Neural progenitor cell (in vitro differentiated cells): ENCODE data around the gene RB1. TPM values are rescaled to one million over a fixed set of nuclear protein-coding genes. Genes with fewer than 3 reads are reported as not detected.
A peak's percentile ranks its signal among the peaks of the same experiment; 100 is the strongest.

ENCODE experiments used
- DNase-seq: peaks from one replicate; pipeline ENCODE4 v3.0.0-alpha.2; 2016; ENCODE audit warnings: low spot score
- H2AFZ ChIP-seq: fragments of 200-600 bp; sonication (generic); replicated peaks from 2 replicates; pipeline ENCODE4 v1.6.1; 2016; ENCODE audit warnings: antibody characterized with exemption
- H3F3A ChIP-seq: fragments of 200-600 bp; sonication (generic); 2 replicates; pipeline ENCODE4 v1.6.1; 2016; ENCODE audit warnings: antibody characterized with exemption, low read depth
- H3K27ac ChIP-seq: fragments of 200-600 bp; sonication (generic); 2 replicates; pipeline ENCODE4 v1.5.1; 2016; ENCODE audit warnings: mild to moderate bottlenecking
- H3K27me3 ChIP-seq: fragments of 200-600 bp; sonication (generic); 2 replicates; pipeline ENCODE4 v1.6.1; 2016; ENCODE audit warnings: mild to moderate bottlenecking, moderate library complexity
- H3K36me3 ChIP-seq: fragments of 200-600 bp; sonication (generic); 2 replicates; pipeline ENCODE4 v1.5.1; 2016
- H3K4me1 ChIP-seq: fragments of 200-600 bp; sonication (generic); 2 replicates; pipeline ENCODE4 v1.6.1; 2016; ENCODE audit warnings: mixed run types
- H3K4me2 ChIP-seq: fragments of 200-600 bp; sonication (generic); 2 replicates; pipeline ENCODE4 v1.6.1; 2016
- H3K4me3 ChIP-seq: fragments of 200-600 bp; sonication (generic); 2 replicates; pipeline ENCODE4 v1.5.1; 2016
- H3K79me2 ChIP-seq: fragments of 200-600 bp; sonication (generic); 2 replicates; pipeline ENCODE4 v1.6.1; 2016; ENCODE audit warnings: low read depth
- H3K9ac ChIP-seq: fragments of 200-600 bp; sonication (generic); 2 replicates; pipeline ENCODE4 v1.6.1; 2016
- H3K9me3 ChIP-seq: fragments of 200-600 bp; sonication (generic); 2 replicates; pipeline ENCODE4 v1.5.1; 2016; ENCODE audit warnings: low read depth
- H4K20me1 ChIP-seq: fragments of 200-600 bp; sonication (generic); 2 replicates; pipeline ENCODE4 v1.6.1; 2016; ENCODE audit warnings: low read depth
- H3K27ac Mint-ChIP-seq: 3 replicates; pipeline ENCODE4 v1.8.0; 2021; ENCODE audit warnings: mixed read lengths
- H3K27me3 Mint-ChIP-seq: 2 replicates; pipeline ENCODE4 v1.8.0; 2022; ENCODE audit warnings: low read depth, mild to moderate bottlenecking, inconsistent platforms, moderate library complexity, mixed read lengths; ENCODE audit not compliant: insufficient read depth
- H3K36me3 Mint-ChIP-seq: 3 replicates; pipeline ENCODE4 v1.8.0; 2021; ENCODE audit warnings: mixed read lengths
- H3K4me1 Mint-ChIP-seq: 3 replicates; pipeline ENCODE4 v1.8.0; 2021; ENCODE audit warnings: mixed read lengths
- H3K4me3 Mint-ChIP-seq: 3 replicates; pipeline ENCODE4 v1.8.0; 2021; ENCODE audit warnings: mild to moderate bottlenecking, moderate library complexity, mixed read lengths
- H3K9me3 Mint-ChIP-seq: 3 replicates; pipeline ENCODE4 v1.8.0; 2020; ENCODE audit warnings: mixed read lengths
- EZH2 ChIP-seq: fragments of 200-600 bp; sonication (generic); IDR thresholded peaks from 2 replicates; pipeline ENCODE4 v1.6.1; 2017; ENCODE audit warnings: antibody characterized with exemption, mild to moderate bottlenecking, moderate library complexity
- EZH2phosphoT487 ChIP-seq: fragments of 200-600 bp; sonication (generic); IDR thresholded peaks from 2 replicates; pipeline ENCODE4 v1.6.1; 2017; ENCODE audit warnings: antibody characterized with exemption
- total RNA-seq: library from RNA; depleted of rRNA; stranded (reverse); fragments of >200 nt; gene quantifications from 2 replicates; pipeline ENCODE4 v1.2.3, GENCODE V29; 2015; ENCODE audit warnings: low replicate concordance
- TF ChIP-seq, protein P1 (sequence below): fragments of 200-600 bp; sonication (generic); IDR thresholded peaks from 2 replicates; pipeline ENCODE4 v1.5.1; 2017; ENCODE audit warnings: antibody characterized with exemption, mild to moderate bottlenecking

The RB1 gene
- total RNA-seq, 1 donor from 2014 or later: 39.5 TPM

DNA sequence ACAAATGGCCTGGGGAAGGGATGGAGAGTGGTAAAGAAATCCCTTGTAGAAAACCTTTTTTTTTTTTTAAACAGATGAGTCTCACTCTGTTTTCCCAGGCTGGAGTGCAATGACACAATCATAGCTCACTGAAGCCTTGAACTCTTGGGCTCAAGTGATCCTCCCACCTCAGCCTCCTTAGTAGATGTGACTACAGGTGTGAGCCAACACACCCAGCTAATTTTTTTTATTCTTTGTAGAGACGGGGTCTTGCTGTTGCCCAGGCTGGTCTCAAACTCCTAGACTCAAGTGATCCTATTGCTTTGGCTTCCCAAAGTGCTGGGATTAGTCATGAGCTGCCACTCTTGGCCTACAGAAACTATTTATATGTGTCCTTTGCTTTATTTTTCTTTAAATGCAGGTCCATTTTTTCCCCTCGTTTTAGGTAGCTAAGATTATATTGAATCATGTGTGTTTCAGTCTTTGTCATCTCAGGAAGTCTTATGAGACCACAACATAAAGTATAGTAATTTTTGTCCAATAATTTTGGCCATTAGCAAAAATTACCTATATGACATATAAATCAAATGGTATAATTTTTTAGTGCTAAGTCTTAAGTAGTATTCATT lies 98.9 kb downstream of the RB1 start:
- H3K4me1 ChIP-seq: no peaks in the 10 kb centered on the region
- no peaks in the 10 kb centered on the region for H3K36me3 ChIP-seq
- no peak overlapping the region for H3K27ac Mint-ChIP-seq
- H3K27me3 ChIP-seq: no peaks in the 10 kb centered on the region
- H3K36me3 Mint-ChIP-seq: peaks cover 1% of the 10 kb centered on the region
- H3F3A ChIP-seq: no peaks in the 10 kb centered on the region
- TF ChIP-seq EZH2 (no peak), EZH2phosphoT487 (no peak)
- TF ChIP-seq, protein P1, sequence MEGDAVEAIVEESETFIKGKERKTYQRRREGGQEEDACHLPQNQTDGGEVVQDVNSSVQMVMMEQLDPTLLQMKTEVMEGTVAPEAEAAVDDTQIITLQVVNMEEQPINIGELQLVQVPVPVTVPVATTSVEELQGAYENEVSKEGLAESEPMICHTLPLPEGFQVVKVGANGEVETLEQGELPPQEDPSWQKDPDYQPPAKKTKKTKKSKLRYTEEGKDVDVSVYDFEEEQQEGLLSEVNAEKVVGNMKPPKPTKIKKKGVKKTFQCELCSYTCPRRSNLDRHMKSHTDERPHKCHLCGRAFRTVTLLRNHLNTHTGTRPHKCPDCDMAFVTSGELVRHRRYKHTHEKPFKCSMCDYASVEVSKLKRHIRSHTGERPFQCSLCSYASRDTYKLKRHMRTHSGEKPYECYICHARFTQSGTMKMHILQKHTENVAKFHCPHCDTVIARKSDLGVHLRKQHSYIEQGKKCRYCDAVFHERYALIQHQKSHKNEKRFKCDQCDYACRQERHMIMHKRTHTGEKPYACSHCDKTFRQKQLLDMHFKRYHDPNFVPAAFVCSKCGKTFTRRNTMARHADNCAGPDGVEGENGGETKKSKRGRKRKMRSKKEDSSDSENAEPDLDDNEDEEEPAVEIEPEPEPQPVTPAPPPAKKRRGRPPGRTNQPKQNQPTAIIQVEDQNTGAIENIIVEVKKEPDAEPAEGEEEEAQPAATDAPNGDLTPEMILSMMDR: no peak
- DNase-seq: no peak
- no peaks in the 10 kb centered on the region for H3K4me1 Mint-ChIP-seq
- no peaks in the 10 kb centered on the region for H3K27me3 Mint-ChIP-seq
- no peak overlapping the region for H3K4me3 ChIP-seq
- no peak overlapping the region for H3K9ac ChIP-seq
- H3K9me3 Mint-ChIP-seq: no peaks in the 10 kb centered on the region
- no peak overlapping the region for H2AFZ ChIP-seq
- H3K4me2 ChIP-seq: no peak overlapping the region
- no peaks in the 10 kb centered on the region for H4K20me1 ChIP-seq
- H3K79me2 ChIP-seq: no peaks in the 10 kb centered on the region
- no peaks in the 10 kb centered on the region for H3K9me3 ChIP-seq
- no peak overlapping the region for H3K27ac ChIP-seq
- H3K4me3 Mint-ChIP-seq: no peak overlapping the region

DNA sequence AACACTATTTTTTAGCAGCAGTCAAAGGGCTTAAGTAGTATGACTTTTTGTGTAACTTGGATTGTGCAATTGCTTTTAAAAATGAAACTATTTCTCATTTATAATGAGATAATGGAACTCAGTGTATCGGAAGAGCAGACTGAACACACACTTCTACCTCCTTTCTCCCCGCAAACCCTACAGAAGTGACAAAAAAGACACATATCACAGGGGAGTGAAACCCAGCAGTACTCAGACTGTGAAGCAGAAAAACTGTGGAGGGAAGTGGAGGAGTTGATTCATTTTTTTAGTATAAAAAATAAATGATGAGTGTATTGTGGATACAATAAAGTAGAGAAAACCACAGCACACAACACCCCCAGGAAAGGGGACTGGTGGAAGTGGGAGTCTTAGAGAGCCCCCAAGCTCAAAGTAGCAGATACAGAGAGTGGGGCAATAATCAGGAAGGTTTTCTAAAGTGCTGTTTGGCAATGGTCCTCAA lies 99.6 kb downstream of the RB1 start:
- Mint-ChIP-seq H3K9me3 (no peaks in the 10 kb centered on the region), H3K4me3 (no peak overlapping the region), H3K27me3 (no peaks in the 10 kb centered on the region), H3K36me3 (peaks cover 2% of the 10 kb centered on the region), H3K4me1 (no peaks in the 10 kb centered on the region), H3K27ac (no peak overlapping the region)
- DNase-seq: no peak
- no peaks in the 10 kb centered on the region for H3K4me1 ChIP-seq
- H3K27ac ChIP-seq: no peak overlapping the region
- TF ChIP-seq EZH2phosphoT487 (no peak), EZH2 (no peak)
- TF ChIP-seq, protein P1: no peak
- H3K79me2 ChIP-seq: no peaks in the 10 kb centered on the region
- no peaks in the 10 kb centered on the region for H4K20me1 ChIP-seq
- no peaks in the 10 kb centered on the region for H3K36me3 ChIP-seq
- no peak overlapping the region for H3K9ac ChIP-seq
- H3F3A ChIP-seq: no peaks in the 10 kb centered on the region
- H2AFZ ChIP-seq: no peak overlapping the region
- H3K4me3 ChIP-seq: no peak overlapping the region
- no peaks in the 10 kb centered on the region for H3K9me3 ChIP-seq
- no peak overlapping the region for H3K4me2 ChIP-seq
- no peaks in the 10 kb centered on the region for H3K27me3 ChIP-seq

DNA sequence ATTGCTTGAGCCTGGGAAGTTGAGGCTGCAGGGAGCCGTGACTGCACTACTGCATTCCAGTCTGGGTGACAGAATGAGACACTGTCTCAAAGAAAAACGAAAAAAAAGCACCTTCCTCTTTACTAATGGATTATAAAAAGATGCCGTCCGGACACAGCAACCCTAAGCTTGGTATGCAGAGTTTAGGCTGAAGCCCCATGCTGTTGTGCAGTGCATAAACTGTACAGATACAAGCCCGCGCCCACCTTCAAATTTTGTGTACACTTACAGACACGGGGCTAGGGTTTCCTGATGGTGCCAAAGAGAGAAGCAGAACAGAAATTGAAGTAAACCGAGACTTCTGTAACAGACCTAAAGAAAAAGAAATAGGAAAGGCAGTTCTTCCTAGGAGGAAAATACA lies 100.4 kb downstream of the RB1 start:
- H3K27me3 Mint-ChIP-seq: no peaks in the 10 kb centered on the region
- Histone ChIP-seq H3K27ac (no peak overlapping the region), H3K4me3 (no peak overlapping the region), H3F3A (no peaks in the 10 kb centered on the region), H3K79me2 (no peaks in the 10 kb centered on the region), H4K20me1 (no peaks in the 10 kb centered on the region), H3K27me3 (no peaks in the 10 kb centered on the region), H3K9ac (no peak overlapping the region), H3K9me3 (no peaks in the 10 kb centered on the region), H3K36me3 (no peaks in the 10 kb centered on the region), H3K4me1 (no peaks in the 10 kb centered on the region), H3K4me2 (no peak overlapping the region), H2AFZ (no peak overlapping the region)
- no peaks in the 10 kb centered on the region for H3K4me1 Mint-ChIP-seq
- peak overlapping the region; percentile 25 for H3K27ac Mint-ChIP-seq
- H3K4me3 Mint-ChIP-seq: no peak overlapping the region
- no peaks in the 10 kb centered on the region for H3K9me3 Mint-ChIP-seq
- H3K36me3 Mint-ChIP-seq: peaks cover 6% of the 10 kb centered on the region
- no peak for TF ChIP-seq EZH2
- TF ChIP-seq EZH2phosphoT487: no peak
- TF ChIP-seq, protein P1: no peak
- DNase-seq: no peak
